ENCODE results near the gene KANK2.
"Not testable (repeated sequence)": the region's sequence is repeated elsewhere in the genome, so short reads cannot be mapped to it uniquely, and the experiment has no call there.

Gene KANK2

GRCh38 chr19:11131471-11131870 is 65.9 kb downstream of the KANK2 start:
- ATAC-seq (ENCODE audit: low read depth) = no peak
- peaks cover 69% of the 10 kb centered on the region for H3K36me3 ChIP-seq (ENCODE audit: low read depth)

GRCh38 chr19:11130824-11131455 is 66.4 kb downstream of the KANK2 start:
- H3K27ac ChIP-seq (ENCODE audit: poor library complexity, severe bottlenecking) = no peak overlapping the region
- ATAC-seq (ENCODE audit: low read depth) (peak; percentile 37), DNase-seq (ENCODE audit: low spot score) (no peak)
- H3K9me3 ChIP-seq (ENCODE audit: severe bottlenecking) = no peaks in the 10 kb centered on the region
- no peaks in the 10 kb centered on the region for H3K4me1 ChIP-seq (ENCODE audit: insufficient read depth, poor library complexity, severe bottlenecking)
- H3K27me3 ChIP-seq (ENCODE audit: insufficient read depth, poor library complexity, severe bottlenecking) = no peaks in the 10 kb centered on the region
- H3K36me3 ChIP-seq (ENCODE audit: low read depth) = peaks cover 74% of the 10 kb centered on the region
- no peak overlapping the region for H3K4me3 ChIP-seq (ENCODE audit: severe bottlenecking)
- TF ChIP-seq CTCF (IDR thresholded peaks at IDR 0.05; ENCODE audit: poor library complexity, severe bottlenecking) = peak; percentile 72

More at GRCh38 chr19:11131471-11131870, 65.9 kb downstream of the KANK2 start:
- no peak overlapping the region for H3K4me3 ChIP-seq (ENCODE audit: severe bottlenecking)
- no peaks in the 10 kb centered on the region for H3K4me1 ChIP-seq (ENCODE audit: insufficient read depth, poor library complexity, severe bottlenecking)
- H3K27me3 ChIP-seq (ENCODE audit: insufficient read depth, poor library complexity, severe bottlenecking) = no peaks in the 10 kb centered on the region
- H3K27ac ChIP-seq (ENCODE audit: poor library complexity, severe bottlenecking) = no peak overlapping the region
- DNase-seq (ENCODE audit: low spot score) = no peak
- no peaks in the 10 kb centered on the region for H3K9me3 ChIP-seq (ENCODE audit: severe bottlenecking)
- TF ChIP-seq CTCF (IDR thresholded peaks at IDR 0.05; ENCODE audit: poor library complexity, severe bottlenecking) = no peak

GRCh38 chr19:11127905-11128304 is 69.4 kb downstream of the KANK2 start:
- no peak for TF ChIP-seq CTCF (IDR thresholded peaks at IDR 0.05; ENCODE audit: poor library complexity, severe bottlenecking)
- H3K36me3 ChIP-seq (ENCODE audit: low read depth) = peaks cover 99% of the 10 kb centered on the region
- H3K4me3 ChIP-seq (ENCODE audit: severe bottlenecking) = no peak overlapping the region
- DNase-seq (ENCODE audit: low spot score) = no peak
- no peak overlapping the region for H3K27ac ChIP-seq (ENCODE audit: poor library complexity, severe bottlenecking)
- no peak for ATAC-seq (ENCODE audit: low read depth)
- H3K27me3 ChIP-seq (ENCODE audit: insufficient read depth, poor library complexity, severe bottlenecking) = no peaks in the 10 kb centered on the region
- H3K9me3 ChIP-seq (ENCODE audit: severe bottlenecking) = no peaks in the 10 kb centered on the region
- H3K4me1 ChIP-seq (ENCODE audit: insufficient read depth, poor library complexity, severe bottlenecking) = no peaks in the 10 kb centered on the region

GRCh38 chr19:11125994-11126685 is 71.2 kb downstream of the KANK2 start:
- Histone ChIP-seq H3K27me3 (ENCODE audit: insufficient read depth, poor library complexity, severe bottlenecking) (no peaks in the 10 kb centered on the region), H3K27ac (ENCODE audit: poor library complexity, severe bottlenecking) (no peak overlapping the region), H3K9me3 (ENCODE audit: severe bottlenecking) (no peaks in the 10 kb centered on the region), H3K4me3 (ENCODE audit: severe bottlenecking) (no peak overlapping the region), H3K36me3 (ENCODE audit: low read depth) (peaks cover 100% of the 10 kb centered on the region), H3K4me1 (ENCODE audit: insufficient read depth, poor library complexity, severe bottlenecking) (no peaks in the 10 kb centered on the region)
- ATAC-seq (ENCODE audit: low read depth) = peak; percentile 49
- no peak for DNase-seq (ENCODE audit: low spot score)
- TF ChIP-seq CTCF (IDR thresholded peaks at IDR 0.05; ENCODE audit: poor library complexity, severe bottlenecking) = peak; percentile 85

- H3K27me3 ChIP-seq (ENCODE audit: insufficient read depth, poor library complexity, severe bottlenecking); H3K27ac ChIP-seq (ENCODE audit: poor library complexity, severe bottlenecking); H3K9me3 ChIP-seq (ENCODE audit: severe bottlenecking); ATAC-seq (ENCODE audit: low read depth); H3K4me1 ChIP-seq (ENCODE audit: insufficient read depth, poor library complexity, severe bottlenecking); DNase-seq (ENCODE audit: low spot score); H3K4me3 ChIP-seq (ENCODE audit: severe bottlenecking): not testable (repeated sequence)
- peaks cover 100% of the 10 kb centered on the region for H3K36me3 ChIP-seq (ENCODE audit: low read depth)
Measured at GRCh38 chr19:11124157-11124556, 73.2 kb downstream of the KANK2 start.
